Measurements from ENCODE around the gene OCIAD1. TPM values are rescaled to one million over a fixed set of nuclear protein-coding genes. Genes with fewer than 3 reads are reported as not detected.
"Not testable (repeated sequence)": the region's sequence is repeated elsewhere in the genome, so short reads cannot be mapped to it uniquely, and the experiment has no call there.

OCIAD1 gene
- total RNA-seq, 1 donor from 2014 or later = 137 TPM

- not testable (repeated sequence) for DNase-seq
These were observed 9.5 kb upstream of the OCIAD1 start for GRCh38 chr4:48821431-48821830.

GRCh38 chr4:48827622-48828021, 3.3 kb upstream of the OCIAD1 start:
- no peak for DNase-seq

GRCh38 chr4:48831532-48832030, 693 bp downstream of the OCIAD1 start:
- no peak for DNase-seq

GRCh38 chr4:48832571-48832970, 1.7 kb downstream of the OCIAD1 start:
- peak; percentile 80 for DNase-seq

GRCh38 chr4:48836658-48837057, 5.8 kb downstream of the OCIAD1 start:
- no peak for DNase-seq

GRCh38 chr4:48841045-48841827, 10.3 kb downstream of the OCIAD1 start:
- DNase-seq = no peak

GRCh38 chr4:48844843-48845242, 14.0 kb downstream of the OCIAD1 start:
- DNase-seq = no peak

GRCh38 chr4:48848799-48849198, 17.9 kb downstream of the OCIAD1 start:
- DNase-seq = not testable (repeated sequence)

- no peak for DNase-seq
These were observed 20.8 kb downstream of the OCIAD1 start for GRCh38 chr4:48851651-48852050.

- no peak for DNase-seq
These were observed 22.9 kb downstream of the OCIAD1 start for GRCh38 chr4:48853604-48854394.

- no peak for DNase-seq
These were observed 23.5 kb downstream of the OCIAD1 start for GRCh38 chr4:48854395-48854683.

- DNase-seq = no peak
These were observed 24.1 kb downstream of the OCIAD1 start for GRCh38 chr4:48854982-48855381.

GRCh38 chr4:48858130-48858529, 27.2 kb downstream of the OCIAD1 start:
- DNase-seq = no peak

GRCh38 chr4:48862038-48862437, 31.1 kb downstream of the OCIAD1 start:
- no peak for DNase-seq

- DNase-seq = no peak
These were observed 31.8 kb downstream of the OCIAD1 start for GRCh38 chr4:48862661-48863060.

GRCh38 chr4:48863728-48864127, 32.8 kb downstream of the OCIAD1 start:
- no peak for DNase-seq

GRCh38 chr4:48864696-48865095, 33.8 kb downstream of the OCIAD1 start:
- DNase-seq = not testable (repeated sequence)

GRCh38 chr4:48877827-48878535, 47.1 kb downstream of the OCIAD1 start:
- no peak for DNase-seq

GRCh38 chr4:48879561-48880442, 48.9 kb downstream of the OCIAD1 start:
- no peak for DNase-seq

GRCh38 chr4:48881646-48882045, 50.8 kb downstream of the OCIAD1 start:
- not testable (repeated sequence) for DNase-seq

- not testable (repeated sequence) for DNase-seq
These were observed 58.9 kb downstream of the OCIAD1 start for GRCh38 chr4:48889750-48890149.
